Sigmoid colon (tissue), 4 donors: ENCODE measurements around the gene PRIM1.

Experiments
- POLR2A ChIP-seq, 2 donors: fragments of 450-650 bp; IDR thresholded peaks; one replicate each; pipeline ENCODE4 v1.6.1; 2016; ENCODE audit warnings: antibody characterized with exemption in 2 of 2, mild to moderate bottlenecking in 2 of 2, moderate library complexity in 2 of 2
- POLR2AphosphoS5 ChIP-seq, 4 donors: sonication (generic); formaldehyde crosslinking; IDR thresholded peaks; one replicate each; pipeline ENCODE4 v1.6.1; 2017; ENCODE audit warnings: antibody characterized with exemption in 4 of 4
- TF ChIP-seq, protein P1 (sequence below), 4 experiments: fragments of 450-650 bp in 3 of 4; fragments of 200-600 bp in 1 of 4; IDR thresholded peaks; one replicate each; pipeline ENCODE4 v1.5.1; 2016 to 2019; ENCODE audit warnings: antibody characterized with exemption in 4 of 4, mild to moderate bottlenecking in 3 of 4, moderate library complexity in 2 of 4

DNA sequence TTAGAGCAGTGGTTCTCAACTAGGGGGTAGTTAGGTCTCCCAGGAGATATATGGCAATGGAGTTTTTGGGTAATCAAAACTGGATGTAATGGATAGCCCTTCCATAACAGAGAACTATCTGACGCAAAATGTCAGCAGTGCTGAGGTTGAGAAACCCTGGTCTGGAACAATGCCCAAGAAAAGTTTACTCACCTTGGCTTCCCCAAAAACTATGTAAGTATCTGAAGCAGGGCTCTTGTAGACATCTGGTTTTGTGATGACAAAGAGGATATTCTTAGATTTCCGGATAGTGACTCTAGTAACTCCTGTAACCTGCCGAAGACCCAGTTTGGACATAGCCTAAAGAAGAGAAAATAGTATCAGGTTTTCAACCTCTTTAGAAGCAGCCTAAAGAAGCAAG, 38.8 kb downstream of the PRIM1 start:
- TF ChIP-seq POLR2A (IDR thresholded peaks at IDR 0.05) (no peak), POLR2AphosphoS5 (IDR thresholded peaks at IDR 0.05) (no peak)
- TF ChIP-seq, protein P1, sequence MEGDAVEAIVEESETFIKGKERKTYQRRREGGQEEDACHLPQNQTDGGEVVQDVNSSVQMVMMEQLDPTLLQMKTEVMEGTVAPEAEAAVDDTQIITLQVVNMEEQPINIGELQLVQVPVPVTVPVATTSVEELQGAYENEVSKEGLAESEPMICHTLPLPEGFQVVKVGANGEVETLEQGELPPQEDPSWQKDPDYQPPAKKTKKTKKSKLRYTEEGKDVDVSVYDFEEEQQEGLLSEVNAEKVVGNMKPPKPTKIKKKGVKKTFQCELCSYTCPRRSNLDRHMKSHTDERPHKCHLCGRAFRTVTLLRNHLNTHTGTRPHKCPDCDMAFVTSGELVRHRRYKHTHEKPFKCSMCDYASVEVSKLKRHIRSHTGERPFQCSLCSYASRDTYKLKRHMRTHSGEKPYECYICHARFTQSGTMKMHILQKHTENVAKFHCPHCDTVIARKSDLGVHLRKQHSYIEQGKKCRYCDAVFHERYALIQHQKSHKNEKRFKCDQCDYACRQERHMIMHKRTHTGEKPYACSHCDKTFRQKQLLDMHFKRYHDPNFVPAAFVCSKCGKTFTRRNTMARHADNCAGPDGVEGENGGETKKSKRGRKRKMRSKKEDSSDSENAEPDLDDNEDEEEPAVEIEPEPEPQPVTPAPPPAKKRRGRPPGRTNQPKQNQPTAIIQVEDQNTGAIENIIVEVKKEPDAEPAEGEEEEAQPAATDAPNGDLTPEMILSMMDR (IDR thresholded peaks at IDR 0.05), result no peak
